ENCODE results near the gene C19orf53. TPM values are rescaled to one million over a fixed set of nuclear protein-coding genes. Genes with fewer than 3 reads are reported as not detected.
"Not testable (repeated sequence)": the region's sequence is repeated elsewhere in the genome, so short reads cannot be mapped to it uniquely, and the experiment has no call there.

Gene C19orf53
- total RNA-seq, 4 donors from 2014 or later, result 20.5 to 233 (median 77.3) TPM

GRCh38 chr19:13782537-13782936 lies 8.3 kb downstream of the C19orf53 start:
- Histone ChIP-seq H3K4me1 (peaks cover 0 to 3% of the 10 kb centered on the region in 2 donors), H3K4me3 (no peak overlapping the region), H3K27me3 (no peaks in the 10 kb centered on the region), H3K36me3 (no peaks in the 10 kb centered on the region), H3K27ac (no peak overlapping the region), H3K9me3 (no peaks in the 10 kb centered on the region)
- no peak for DNase-seq
- TF ChIP-seq POLR2A (IDR thresholded peaks at IDR 0.05), result no peak
- TF ChIP-seq CTCF (IDR thresholded peaks at IDR 0.05), result no peak
- intact Hi-C loops (cut with DNase I; ENCODE audit: low total_unique reads), result no loop called here

GRCh38 chr19:13783565-13784500 lies 9.6 kb downstream of the C19orf53 start:
- Histone ChIP-seq H3K27ac (no peak overlapping the region), H3K36me3 (no peaks in the 10 kb centered on the region), H3K4me1 (peaks cover 0 to 8% of the 10 kb centered on the region in 2 donors), H3K9me3 (no peaks in the 10 kb centered on the region), H3K4me3 (no peak overlapping the region), H3K27me3 (no peaks in the 10 kb centered on the region)
- TF ChIP-seq CTCF (IDR thresholded peaks at IDR 0.05) (no peak), POLR2A (IDR thresholded peaks at IDR 0.05) (no peak)
- intact Hi-C loops (cut with DNase I; ENCODE audit: low total_unique reads), result no loop called here
- no peak for DNase-seq

GRCh38 chr19:13784731-13785452 lies 10.6 kb downstream of the C19orf53 start:
- peak; percentile 63 to 65 for DNase-seq
- Histone ChIP-seq H3K9me3 (no peaks in the 10 kb centered on the region), H3K27me3 (no peaks in the 10 kb centered on the region), H3K4me3 (no peak overlapping the region), H3K36me3 (no peaks in the 10 kb centered on the region), H3K27ac (no peak overlapping the region), H3K4me1 (peaks cover 0 to 8% of the 10 kb centered on the region in 2 donors)
- intact Hi-C loops (cut with DNase I; ENCODE audit: low total_unique reads), result no loop called here
- peak; percentile 47 to 74 (median 56) for TF ChIP-seq CTCF (IDR thresholded peaks at IDR 0.05)
- TF ChIP-seq POLR2A (IDR thresholded peaks at IDR 0.05), result no peak

DNA sequence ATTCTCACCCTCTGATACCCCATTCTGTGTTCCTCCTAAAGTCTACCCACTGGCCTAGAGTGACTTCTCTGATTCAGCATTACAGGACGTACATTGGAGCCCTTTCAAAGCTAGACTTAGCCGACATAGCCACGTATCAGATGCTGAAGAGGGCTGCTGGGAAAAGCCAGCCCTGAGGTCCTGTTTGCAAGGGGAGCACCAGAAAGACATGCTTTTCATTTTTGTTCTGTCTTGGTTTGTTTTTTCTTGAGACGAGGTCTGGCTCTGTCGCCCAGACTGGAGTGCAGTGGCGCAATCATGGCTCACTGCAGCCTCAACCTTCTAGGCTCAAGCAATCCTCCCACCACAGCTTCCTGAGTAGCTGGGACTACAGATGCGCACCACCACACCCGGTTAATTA lies 14.7 kb downstream of the C19orf53 start:
- TF ChIP-seq CTCF (IDR thresholded peaks at IDR 0.05) (no peak), POLR2A (IDR thresholded peaks at IDR 0.05) (no peak)
- no peak overlapping the region for H3K4me3 ChIP-seq
- peak in 1 of 2 donors; percentile 51 for DNase-seq
- H3K27ac ChIP-seq, result peak overlapping the region; percentile 84 to 91
- peaks cover 0 to 5% of the 10 kb centered on the region in 2 donors for H3K4me1 ChIP-seq
- H3K9me3 ChIP-seq, result no peaks in the 10 kb centered on the region
- H3K36me3 ChIP-seq, result no peaks in the 10 kb centered on the region
- intact Hi-C loops (cut with DNase I; ENCODE audit: low total_unique reads), result no loop called here
- H3K27me3 ChIP-seq, result no peaks in the 10 kb centered on the region

DNA sequence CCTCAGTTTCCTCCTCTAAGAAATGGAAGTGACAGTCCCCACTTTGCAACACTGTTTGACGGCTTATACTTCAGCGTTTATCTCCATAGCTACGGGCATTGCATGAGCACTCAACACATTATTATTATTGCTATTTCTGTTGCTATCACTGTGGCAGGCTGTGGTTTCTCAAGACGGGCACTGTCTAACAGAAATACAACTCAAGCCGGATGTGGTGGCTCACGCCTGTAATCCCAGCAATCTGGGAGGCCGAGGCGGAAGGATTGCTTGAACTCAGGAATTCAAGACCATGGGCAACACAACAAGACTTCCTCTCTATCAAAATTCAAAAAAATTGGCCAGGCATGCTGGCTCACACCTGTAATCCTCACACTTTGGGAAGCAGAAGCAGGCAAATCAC lies 16.1 kb downstream of the C19orf53 start:
- Histone ChIP-seq H3K27ac (no peak overlapping the region), H3K4me3 (no peak overlapping the region), H3K36me3 (no peaks in the 10 kb centered on the region), H3K9me3 (no peaks in the 10 kb centered on the region), H3K27me3 (no peaks in the 10 kb centered on the region), H3K4me1 (peaks cover 0 to 5% of the 10 kb centered on the region in 2 donors)
- DNase-seq, result no peak
- no peak for TF ChIP-seq POLR2A (IDR thresholded peaks at IDR 0.05)
- intact Hi-C loops (cut with DNase I; ENCODE audit: low total_unique reads), result no loop called here

DNA sequence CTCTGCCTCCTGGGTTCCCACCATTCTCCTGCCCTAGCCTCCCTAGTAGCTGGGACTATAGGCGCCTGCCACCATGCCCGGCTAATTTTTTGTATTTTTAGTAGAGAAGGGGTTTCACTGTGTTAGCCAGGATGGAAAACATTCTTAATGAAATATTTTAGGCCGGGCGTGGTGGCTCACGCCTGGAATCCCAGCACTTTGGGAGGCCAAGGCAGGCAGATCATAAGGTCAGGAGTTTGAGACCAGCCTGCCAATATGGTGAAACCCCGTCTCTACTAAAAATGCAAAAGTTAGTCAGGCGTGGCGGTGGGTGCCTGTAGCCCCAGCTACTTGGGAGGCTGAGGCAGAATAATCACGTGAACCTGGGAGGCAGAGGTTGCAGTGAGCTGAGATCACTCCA lies 19.1 kb downstream of the C19orf53 start:
- H3K27me3 ChIP-seq; intact Hi-C loops (cut with DNase I; ENCODE audit: low total_unique reads); H3K9me3 ChIP-seq; H3K36me3 ChIP-seq; H3K4me3 ChIP-seq; DNase-seq: not testable (repeated sequence)
- H3K4me1 ChIP-seq, result peaks cover 10 to 20% of the 10 kb centered on the region in 2 donors
- H3K27ac ChIP-seq, result peak overlapping the region in 1 of 2 donors; percentile 88
